H1 (cell line): ENCODE measurements around the gene AFF2.

Experiments used
- CEBPB ChIP-seq: IDR thresholded peaks from 2 replicates; pipeline ENCODE4 v1.6.1; 2012; ENCODE audit warnings: low read depth, low read length
- CREB1 ChIP-seq: IDR thresholded peaks from 2 replicates; pipeline ENCODE4 v1.6.1; 2012; ENCODE audit warnings: inconsistent platforms
- POLR2A ChIP-seq, 2 experiments: IDR thresholded peaks; 1 replicate in 1 of 2; 2 replicates in 1 of 2; pipeline ENCODE4 v1.6.1; 2011; ENCODE audit warnings: low read depth in 2 of 2, low read length in 2 of 2, mild to moderate bottlenecking in 2 of 2; ENCODE audit errors: control extremely low read depth in 1 of 2
- POLR2AphosphoS5 ChIP-seq: IDR thresholded peaks from 2 replicates; pipeline ENCODE4 v1.6.1; 2011; ENCODE audit warnings: low read depth, low read length
- RAD21 ChIP-seq, 2 experiments: IDR thresholded peaks in 1 of 2; conservative IDR thresholded peaks in 1 of 2; 2 replicates each; pipeline ENCODE4 v1.6.1; 2011; ENCODE audit warnings: low read depth in 2 of 2, low read length in 2 of 2, improper control_type of control experiment in 1 of 2, inconsistent platforms in 1 of 2, mild to moderate bottlenecking in 1 of 2, moderate library complexity in 1 of 2
- TF ChIP-seq, protein P1 (sequence below): IDR thresholded peaks from 2 replicates; pipeline ENCODE4 v1.6.1; 2011; ENCODE audit warnings: low read length, improper control_type of control experiment
- TF ChIP-seq, protein P2 (sequence below), 3 experiments: IDR thresholded peaks; 1 replicate in 2 of 3; 2 replicates in 1 of 3; pipeline versions ENCODE4 v1.5.1 to v1.6.1; 2011; ENCODE audit warnings: low read length in 3 of 3, mild to moderate bottlenecking in 3 of 3, inconsistent platforms in 2 of 3, low read depth in 1 of 3, moderate library complexity in 1 of 3; ENCODE audit not compliant: insufficient read depth in 1 of 3; ENCODE audit errors: control extremely low read depth in 1 of 3

DNA sequence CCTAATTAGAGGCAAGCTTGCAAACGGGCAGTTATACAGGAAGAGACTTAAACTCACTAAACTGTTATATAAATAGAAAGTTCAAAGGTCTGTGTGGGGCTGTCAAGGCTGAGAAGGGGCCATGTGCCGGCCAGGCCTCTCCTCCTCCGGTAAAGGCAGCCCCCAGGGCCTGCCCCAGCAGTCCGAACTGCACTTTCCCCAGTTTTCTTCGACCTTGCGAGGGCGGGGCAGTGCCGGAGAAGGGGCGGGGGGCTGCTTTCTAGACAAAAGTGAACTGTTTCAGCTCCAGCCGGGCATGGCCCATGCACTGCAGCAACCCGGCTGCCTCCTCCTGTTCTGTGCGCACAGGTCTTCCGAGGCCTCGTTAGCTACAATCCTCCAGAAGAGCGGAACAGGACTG, 4.1 kb downstream of the AFF2 start:
- TF ChIP-seq, protein P1, sequence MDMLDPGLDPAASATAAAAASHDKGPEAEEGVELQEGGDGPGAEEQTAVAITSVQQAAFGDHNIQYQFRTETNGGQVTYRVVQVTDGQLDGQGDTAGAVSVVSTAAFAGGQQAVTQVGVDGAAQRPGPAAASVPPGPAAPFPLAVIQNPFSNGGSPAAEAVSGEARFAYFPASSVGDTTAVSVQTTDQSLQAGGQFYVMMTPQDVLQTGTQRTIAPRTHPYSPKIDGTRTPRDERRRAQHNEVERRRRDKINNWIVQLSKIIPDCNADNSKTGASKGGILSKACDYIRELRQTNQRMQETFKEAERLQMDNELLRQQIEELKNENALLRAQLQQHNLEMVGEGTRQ = no peak
- TF ChIP-seq CREB1 = no peak
- no peak for TF ChIP-seq POLR2AphosphoS5
- TF ChIP-seq POLR2A (IDR thresholded peaks at IDR 0.05; ENCODE audit: control extremely low read depth in 1 of 2, low read depth in 2 of 2, low read length in 2 of 2) = no peak
- TF ChIP-seq CEBPB = no peak
- no peak for TF ChIP-seq RAD21 (IDR thresholded peaks at IDR 0.05 in 1 of 2, conservative IDR thresholded peaks at IDR 0.05 in 1 of 2; ENCODE audit: low read depth in 2 of 2, low read length in 2 of 2)
- TF ChIP-seq, protein P2, sequence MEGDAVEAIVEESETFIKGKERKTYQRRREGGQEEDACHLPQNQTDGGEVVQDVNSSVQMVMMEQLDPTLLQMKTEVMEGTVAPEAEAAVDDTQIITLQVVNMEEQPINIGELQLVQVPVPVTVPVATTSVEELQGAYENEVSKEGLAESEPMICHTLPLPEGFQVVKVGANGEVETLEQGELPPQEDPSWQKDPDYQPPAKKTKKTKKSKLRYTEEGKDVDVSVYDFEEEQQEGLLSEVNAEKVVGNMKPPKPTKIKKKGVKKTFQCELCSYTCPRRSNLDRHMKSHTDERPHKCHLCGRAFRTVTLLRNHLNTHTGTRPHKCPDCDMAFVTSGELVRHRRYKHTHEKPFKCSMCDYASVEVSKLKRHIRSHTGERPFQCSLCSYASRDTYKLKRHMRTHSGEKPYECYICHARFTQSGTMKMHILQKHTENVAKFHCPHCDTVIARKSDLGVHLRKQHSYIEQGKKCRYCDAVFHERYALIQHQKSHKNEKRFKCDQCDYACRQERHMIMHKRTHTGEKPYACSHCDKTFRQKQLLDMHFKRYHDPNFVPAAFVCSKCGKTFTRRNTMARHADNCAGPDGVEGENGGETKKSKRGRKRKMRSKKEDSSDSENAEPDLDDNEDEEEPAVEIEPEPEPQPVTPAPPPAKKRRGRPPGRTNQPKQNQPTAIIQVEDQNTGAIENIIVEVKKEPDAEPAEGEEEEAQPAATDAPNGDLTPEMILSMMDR (IDR thresholded peaks at IDR 0.05; ENCODE audit: control extremely low read depth in 1 of 3, insufficient read depth in 1 of 3, low read depth in 1 of 3, low read length in 3 of 3) = no peak
